DOHH2 (cell line): Measurements from ENCODE around the gene TPRN.
A peak's percentile ranks its signal among the peaks of the same experiment; 100 is the strongest.

ENCODE experiments used
- H3F3A ChIP-seq: fragments of 200-600 bp; sonication (generic), shearing (Covaris generic); 2 replicates; pipeline ENCODE4 v1.6.0; 2016; ENCODE audit warnings: antibody characterized with exemption, mild to moderate bottlenecking; ENCODE audit not compliant: control insufficient read depth, insufficient read depth
- H3K27ac ChIP-seq: fragments of 200-600 bp; sonication (generic); 2 replicates; pipeline ENCODE4 v1.5.1; 2014; ENCODE audit warnings: low read depth, mild to moderate bottlenecking, low read length, moderate library complexity
- H3K27me3 ChIP-seq: fragments of 200-600 bp; sonication (generic); 2 replicates; pipeline ENCODE4 v1.6.1; 2014; ENCODE audit warnings: mild to moderate bottlenecking, low read length, mixed read lengths; ENCODE audit not compliant: control insufficient read depth
- H3K36me3 ChIP-seq: fragments of 200-600 bp; sonication (generic); 2 replicates; pipeline ENCODE4 v1.6.1; 2014; ENCODE audit warnings: mild to moderate bottlenecking, low read length, moderate library complexity, mixed read lengths; ENCODE audit not compliant: control insufficient read depth
- H3K4me1 ChIP-seq: fragments of 200-600 bp; sonication (generic); 2 replicates; pipeline ENCODE4 v1.6.1; 2014; ENCODE audit warnings: mild to moderate bottlenecking, low read length, mixed read lengths; ENCODE audit not compliant: control insufficient read depth
- H3K4me2 ChIP-seq: fragments of 200-600 bp; sonication (generic); 2 replicates; pipeline ENCODE4 v1.6.0; 2014; ENCODE audit warnings: mild to moderate bottlenecking, low read length, moderate library complexity
- H3K4me3 ChIP-seq: fragments of 200-600 bp; sonication (generic); 2 replicates; pipeline ENCODE4 v1.5.1; 2014; ENCODE audit warnings: mild to moderate bottlenecking, low read length, mixed read lengths
- H3K79me2 ChIP-seq: fragments of 200-600 bp; sonication (generic); 2 replicates; pipeline ENCODE4 v1.6.1; 2014; ENCODE audit warnings: mild to moderate bottlenecking, low read length, mixed read lengths; ENCODE audit not compliant: control insufficient read depth
- H3K9me2 ChIP-seq: fragments of 200-600 bp; sonication (generic); replicated peaks from 2 replicates; pipeline ENCODE4 v1.6.1; 2014; ENCODE audit warnings: mild to moderate bottlenecking, low read length, mixed read lengths; ENCODE audit not compliant: control insufficient read depth
- H3K9me3 ChIP-seq: fragments of 200-600 bp; sonication (generic); 2 replicates; pipeline ENCODE4 v1.6.1; 2014; ENCODE audit warnings: antibody characterized with exemption, low read length, mixed read lengths; ENCODE audit not compliant: control insufficient read depth, insufficient read depth
- H4K20me1 ChIP-seq: fragments of 200-600 bp; sonication (generic); 2 replicates; pipeline ENCODE4 v1.6.0; 2014; ENCODE audit warnings: low read depth, mild to moderate bottlenecking, antibody characterized with exemption, low read length, moderate library complexity; ENCODE audit not compliant: control insufficient read depth, insufficient read depth
- EZH2phosphoT487 ChIP-seq: fragments of 200-600 bp; sonication (generic); IDR thresholded peaks from 2 replicates; pipeline ENCODE4 v1.6.1; 2017; ENCODE audit warnings: borderline replicate concordance, mild to moderate bottlenecking, antibody characterized with exemption, low read length, moderate library complexity, mixed read lengths
- TF ChIP-seq, protein P1 (sequence below): fragments of 200-600 bp; sonication (generic); IDR thresholded peaks from one replicate; pipeline ENCODE4 v1.5.1; 2014; ENCODE audit warnings: antibody characterized with exemption, mild to moderate bottlenecking, low read depth, low read length; ENCODE audit not compliant: poor library complexity, severe bottlenecking

The TPRN gene

DNA sequence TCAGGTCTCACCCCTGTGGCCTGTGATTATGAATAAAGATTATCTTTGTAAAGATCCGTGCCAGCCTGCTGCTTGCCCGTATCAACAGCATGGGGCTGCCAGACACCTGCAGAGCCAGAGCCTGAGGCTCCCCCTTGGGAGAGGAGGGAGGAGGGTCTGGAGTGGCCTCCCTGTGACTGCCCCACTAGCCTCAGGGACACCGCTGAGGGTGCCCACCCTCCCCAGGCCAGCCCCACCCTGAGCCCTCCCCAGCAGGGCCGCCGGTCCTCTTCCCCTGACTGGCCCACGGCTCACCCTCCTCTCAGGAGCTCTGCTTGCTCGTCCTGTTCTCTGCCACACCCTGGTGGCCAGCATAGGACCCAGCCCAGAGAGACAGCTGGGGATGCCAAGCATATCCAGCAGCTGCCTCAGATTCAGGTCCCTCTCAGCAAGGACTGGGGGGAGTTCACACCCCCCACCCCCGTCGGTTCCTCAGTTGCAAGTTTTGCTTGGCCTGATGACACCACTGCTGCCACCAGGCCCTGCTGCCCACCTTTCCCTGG lies 10.2 kb downstream of the TPRN start:
- H3K27ac ChIP-seq = no peak overlapping the region
- peak overlapping the region; percentile 72 for H3K4me2 ChIP-seq
- peaks cover 29% of the 10 kb centered on the region for H3K4me1 ChIP-seq
- no peak for TF ChIP-seq EZH2phosphoT487
- TF ChIP-seq, protein P1, sequence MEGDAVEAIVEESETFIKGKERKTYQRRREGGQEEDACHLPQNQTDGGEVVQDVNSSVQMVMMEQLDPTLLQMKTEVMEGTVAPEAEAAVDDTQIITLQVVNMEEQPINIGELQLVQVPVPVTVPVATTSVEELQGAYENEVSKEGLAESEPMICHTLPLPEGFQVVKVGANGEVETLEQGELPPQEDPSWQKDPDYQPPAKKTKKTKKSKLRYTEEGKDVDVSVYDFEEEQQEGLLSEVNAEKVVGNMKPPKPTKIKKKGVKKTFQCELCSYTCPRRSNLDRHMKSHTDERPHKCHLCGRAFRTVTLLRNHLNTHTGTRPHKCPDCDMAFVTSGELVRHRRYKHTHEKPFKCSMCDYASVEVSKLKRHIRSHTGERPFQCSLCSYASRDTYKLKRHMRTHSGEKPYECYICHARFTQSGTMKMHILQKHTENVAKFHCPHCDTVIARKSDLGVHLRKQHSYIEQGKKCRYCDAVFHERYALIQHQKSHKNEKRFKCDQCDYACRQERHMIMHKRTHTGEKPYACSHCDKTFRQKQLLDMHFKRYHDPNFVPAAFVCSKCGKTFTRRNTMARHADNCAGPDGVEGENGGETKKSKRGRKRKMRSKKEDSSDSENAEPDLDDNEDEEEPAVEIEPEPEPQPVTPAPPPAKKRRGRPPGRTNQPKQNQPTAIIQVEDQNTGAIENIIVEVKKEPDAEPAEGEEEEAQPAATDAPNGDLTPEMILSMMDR = no peak
- H3K79me2 ChIP-seq = peaks cover 54% of the 10 kb centered on the region
- no peaks in the 10 kb centered on the region for H4K20me1 ChIP-seq
- no peaks in the 10 kb centered on the region for H3K9me3 ChIP-seq
- no peaks in the 10 kb centered on the region for H3F3A ChIP-seq
- peak overlapping the region; percentile 95 for H3K4me3 ChIP-seq
- H3K9me2 ChIP-seq = no peaks in the 10 kb centered on the region
- peaks cover 44% of the 10 kb centered on the region for H3K36me3 ChIP-seq
- no peaks in the 10 kb centered on the region for H3K27me3 ChIP-seq

DNA sequence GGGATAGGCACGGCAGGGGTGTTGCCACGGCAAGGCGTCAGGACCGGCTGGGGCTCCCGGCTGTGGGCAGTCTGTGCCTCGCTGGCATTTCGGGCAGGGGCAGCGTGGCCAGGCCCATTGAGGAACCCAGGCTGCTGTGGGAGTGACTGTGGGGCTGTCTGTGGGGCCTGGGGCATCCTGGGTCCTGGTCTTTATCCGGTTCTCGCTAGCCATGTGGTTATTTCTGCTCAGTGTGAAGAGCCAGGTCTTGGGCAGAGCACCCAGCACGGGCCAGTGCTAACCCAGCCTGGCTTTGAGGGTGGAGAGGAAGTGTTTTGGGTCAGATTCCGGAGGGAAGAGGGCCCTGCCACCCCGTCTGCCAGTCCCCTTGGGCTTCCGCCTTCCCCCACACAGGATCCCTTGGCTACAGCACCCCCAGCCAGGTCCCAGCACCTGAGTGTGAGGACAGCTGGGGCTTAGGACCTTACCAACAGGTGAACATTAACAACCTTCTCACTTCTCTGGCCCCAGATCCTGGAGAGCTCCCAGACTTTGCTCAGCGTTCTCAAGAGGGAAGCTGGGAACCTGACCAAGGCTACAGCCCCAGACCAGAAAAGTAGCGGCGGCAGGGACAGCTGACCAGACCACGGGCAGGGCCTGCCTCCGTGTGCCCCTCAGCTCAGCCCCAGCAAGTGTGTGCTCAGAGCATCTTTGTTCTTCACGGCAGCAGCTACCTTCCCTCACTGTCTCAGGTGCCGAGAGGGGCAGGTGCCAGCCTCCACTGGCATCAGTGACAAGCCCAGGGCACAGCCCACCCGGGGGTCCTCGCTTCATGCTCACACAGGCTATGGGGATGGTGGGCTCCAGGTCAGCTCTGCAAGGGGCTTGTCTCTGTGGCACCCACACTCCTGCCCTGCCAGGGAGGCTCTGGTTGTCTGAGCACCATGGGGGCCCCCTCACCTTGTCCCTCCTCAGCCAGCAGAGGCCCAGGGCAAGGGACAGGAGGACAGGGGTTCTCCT lies 10.9 kb downstream of the TPRN start:
- Histone ChIP-seq H3F3A (no peaks in the 10 kb centered on the region), H3K36me3 (peaks cover 49% of the 10 kb centered on the region), H3K9me2 (no peaks in the 10 kb centered on the region), H3K79me2 (peaks cover 59% of the 10 kb centered on the region), H3K27me3 (no peaks in the 10 kb centered on the region), H3K4me2 (peak overlapping the region; percentile 72), H3K4me1 (peaks cover 29% of the 10 kb centered on the region), H3K4me3 (peak overlapping the region; percentile 95), H3K9me3 (no peaks in the 10 kb centered on the region), H4K20me1 (no peaks in the 10 kb centered on the region), H3K27ac (peak overlapping the region; percentile 83)
- TF ChIP-seq EZH2phosphoT487 = no peak
- TF ChIP-seq, protein P1 = no peak

DNA sequence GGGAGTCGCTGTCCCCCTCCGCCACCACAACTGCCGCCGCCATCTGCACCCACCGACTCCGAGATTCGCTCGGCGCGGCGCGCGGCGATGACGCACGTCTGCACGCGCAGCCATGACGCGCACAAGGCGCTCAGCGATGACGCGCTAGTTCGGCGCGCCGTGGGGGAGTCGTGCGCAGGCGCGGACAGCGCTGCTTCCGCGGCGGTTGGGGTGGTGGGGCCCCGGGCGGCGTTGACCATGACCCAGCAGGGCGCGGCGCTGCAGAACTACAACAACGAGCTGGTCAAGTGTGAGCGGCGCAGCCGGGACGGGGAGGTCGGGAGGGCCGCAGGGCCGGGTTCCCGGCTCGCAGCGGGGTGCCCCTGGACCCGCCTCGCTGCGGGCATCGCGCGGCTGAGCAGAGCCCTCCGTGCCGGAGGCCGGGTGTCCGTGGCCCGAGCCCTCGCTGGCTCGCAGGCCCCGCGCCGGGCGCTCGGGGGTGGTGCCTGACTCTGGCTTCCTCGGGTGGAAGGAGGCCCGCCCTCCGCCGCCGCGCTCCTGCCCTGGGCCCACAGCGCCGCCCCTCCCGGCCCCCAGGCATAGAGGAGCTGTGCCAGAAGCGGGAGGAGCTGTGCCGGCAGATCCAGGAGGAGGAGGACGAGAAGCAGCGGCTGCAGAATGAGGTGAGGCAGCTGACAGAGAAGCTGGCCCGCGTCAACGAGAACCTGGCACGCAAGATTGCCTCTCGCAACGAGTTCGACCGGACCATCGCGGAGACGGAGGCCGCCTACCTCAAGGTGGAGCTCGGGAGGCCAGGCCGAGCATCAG lies 11.8 kb downstream of the TPRN start, which contains the start of the genes ANAPC2 and SSNA1:
Gene ANAPC2, minus strand, starts transcription at position 71 of the 807 bp plus-strand sequence. Its CDS starts 28 bp downstream, at position 43.
Gene SSNA1, plus strand, starts transcription at position 187 of the 807 bp plus-strand sequence. Its CDS starts 51 bp downstream, at position 238.
- H3K4me3 ChIP-seq = peak within 1 kb of the TSS; percentile 95
- H3K27me3 ChIP-seq = no peaks in the 10 kb centered on the region
- H3K4me2 ChIP-seq = peak within 1 kb of the TSS; percentile 72
- peak within 1 kb of the TSS; percentile 83 for H3K27ac ChIP-seq
- peaks cover 59% of the 10 kb centered on the region for H3K79me2 ChIP-seq
- H3K9me2 ChIP-seq = no peaks in the 10 kb centered on the region
- H3K9me3 ChIP-seq = no peaks in the 10 kb centered on the region
- no peaks in the 10 kb centered on the region for H3F3A ChIP-seq
- no peak for TF ChIP-seq EZH2phosphoT487
- TF ChIP-seq, protein P1 = peak; percentile 70
- H4K20me1 ChIP-seq = no peaks in the 10 kb centered on the region
- peaks cover 29% of the 10 kb centered on the region for H3K4me1 ChIP-seq
- H3K36me3 ChIP-seq = peaks cover 52% of the 10 kb centered on the region
